Motor neuron (in vitro differentiated cells): ENCODE measurements around the gene IFNA17. TPM values are rescaled to one million over a fixed set of nuclear protein-coding genes. Genes with fewer than 3 reads are reported as not detected.
"Not testable (repeated sequence)": the region's sequence is repeated elsewhere in the genome, so short reads cannot be mapped to it uniquely, and the experiment has no call there.

ENCODE experiments used
- ATAC-seq, 8 experiments: fragments of 200-7000 bp; cut with Tn5 transposase; replicated peaks in 6 of 8; 2 replicates each; pipeline ENCODE4 v1.8.0; 2021; ENCODE audit warnings: mild to moderate bottlenecking in 8 of 8, moderate library complexity in 8 of 8
- H3K27ac ChIP-seq, 2 donors: fragments of 250-450 bp; sonication (Bioruptor Pico); 2 replicates each; pipeline ENCODE4 v1.9.0; 2021; ENCODE audit warnings: antibody characterized with exemption in 2 of 2, mild to moderate bottlenecking in 2 of 2, moderate library complexity in 1 of 2
- H3K4me1 ChIP-seq, 2 donors: fragments of 250-450 bp; sonication (Bioruptor Pico); replicated peaks in 1 of 2; 2 replicates each; pipeline ENCODE4 v1.6.1; 2021; ENCODE audit warnings: antibody characterized with exemption in 2 of 2, mild to moderate bottlenecking in 2 of 2, moderate library complexity in 1 of 2
- H3K4me3 ChIP-seq, 5 donors: fragments of 250-450 bp; sonication (Bioruptor Pico); 2 replicates each; pipeline ENCODE4 v1.9.0; 2021; ENCODE audit warnings: antibody characterized with exemption in 5 of 5, mild to moderate bottlenecking in 5 of 5, moderate library complexity in 4 of 5
- WGBS, 10 experiments: fragments of 450-650 bp; shearing (Covaris generic); methylation state at CpG; one replicate each; pipeline ENCODE4 v1.0.0; 2022; 5-methylcytosine and 5-hydroxymethylcytosine counted together
- in situ Hi-C, 9 experiments: fragments of 400-800 bp; cut with MboI; loops; one replicate each; pipeline ENCODE4 v1.15.0; 2021; ENCODE audit warnings: low sequenced_read_pairs in 9 of 9, low pct_unique_long_range_greater_than_20kb in 2 of 9; ENCODE audit not compliant: unreplicated experiment in 9 of 9
- total RNA-seq, 8 experiments: library from RNA; unstranded; fragments of 300-600 nt; gene quantifications; 2 replicates each; pipeline versions ENCODE4 v1.2.3 to v1.2.4, GENCODE V29; 2022

IFNA17 gene
- total RNA-seq, 8 experiments from 2014 or later = 0.23 to 0.38 TPM; not detected in 6

GRCh38 chr9:21194867-21195776 is 32.9 kb downstream of the IFNA17 start:
- ATAC-seq = peak in 5 of 8 experiments; percentile 36 to 99 (median 93)
- H3K4me1 ChIP-seq, H3K4me3 ChIP-seq, in situ Hi-C loops, H3K27ac ChIP-seq: not testable (repeated sequence)
- 0 to 64% (median 30%) methylated on average over 1 to 3 of the region's 6 CpGs; no CpG with 5 or more reads in 3 of the 10 experiments for WGBS, 10 experiments

GRCh38 chr9:21187487-21187886 is 40.5 kb downstream of the IFNA17 start, which contains the start of gene IFNA4:
Gene IFNA4 (minus strand): TSS chr9:21187587. CDS start chr9:21187531, 56 bp downstream.
- H3K27ac ChIP-seq, ATAC-seq, in situ Hi-C loops, H3K4me1 ChIP-seq, H3K4me3 ChIP-seq: not testable (repeated sequence)
- WGBS, 10 experiments = 17 to 100% (median 77%) methylated on average over 1 to 2 of the region's 3 CpGs; no CpG with 5 or more reads in 2 of the 10 experiments

GRCh38 chr9:21182810-21183736 is 44.9 kb downstream of the IFNA17 start:
- peak in 3 of 8 experiments; percentile 83 to 89 (median 88) for ATAC-seq
- H3K4me1 ChIP-seq, H3K27ac ChIP-seq, H3K4me3 ChIP-seq, in situ Hi-C loops: not testable (repeated sequence)
- 0 to 46% (median 12%) methylated on average over 1 to 3 of the region's 4 CpGs; no CpG with 5 or more reads in 2 of the 10 experiments for WGBS, 10 experiments

Other genes with a start within 250 kb of the IFNA17 start
- 1 to 10 TPM; 1.4 to 4.5 (median 2.5) TPM for gene HACD4, start 196.6 kb downstream of the IFNA17 start, total RNA-seq
- under 1 TPM in 5 of 8 experiments, not detected in 3; 0.16 to 0.71 (median 0.41) TPM for gene IFNB1, start 150.3 kb downstream of the IFNA17 start, total RNA-seq
- gene IFNW1, start 86.4 kb downstream of the IFNA17 start, total RNA-seq = under 1 TPM in 3 of 8 experiments, not detected in 5; 0.05 to 0.29 (median 0.13) TPM
- under 1 TPM in 2 of 8 experiments, not detected in 6; 0.25 to 0.45 TPM for gene IFNA21, start 61.6 kb downstream of the IFNA17 start, total RNA-seq
- gene IFNA4, start 40.6 kb downstream of the IFNA17 start, total RNA-seq = under 1 TPM in 1 of 8 experiments, not detected in 7; 0.71 TPM
- under 1 TPM in 2 of 8 experiments, not detected in 6; 0.32 to 0.52 TPM for gene IFNA7, start 26.0 kb downstream of the IFNA17 start, total RNA-seq
- under 1 TPM in 2 of 8 experiments, not detected in 6; 0.23 to 0.57 TPM for gene IFNA10, start 21.1 kb downstream of the IFNA17 start, total RNA-seq
- gene IFNA16, start 10.9 kb downstream of the IFNA17 start, total RNA-seq = under 1 TPM in 2 of 8 experiments, not detected in 6; 0.21 to 0.36 TPM
- gene IFNA14, start 11.8 kb upstream of the IFNA17 start, total RNA-seq = under 1 TPM in 1 of 8 experiments, not detected in 7; 0.28 TPM
- gene IFNA5, start 77.1 kb upstream of the IFNA17 start, total RNA-seq = not detected
- 10 to 100 TPM; 25.6 to 44.6 (median 36.9) TPM for gene KLHL9, start 107.2 kb upstream of the IFNA17 start, total RNA-seq
- gene IFNA6, start 122.7 kb upstream of the IFNA17 start, total RNA-seq = under 1 TPM in 1 of 8 experiments, not detected in 7; 0.43 TPM
- gene IFNA13, start 139.8 kb upstream of the IFNA17 start, total RNA-seq = under 1 TPM in 2 of 8 experiments, not detected in 6; 0.23 to 0.24 TPM
- under 1 TPM in 1 of 8 experiments, not detected in 7; 0.33 TPM for gene IFNA2, start 157.2 kb upstream of the IFNA17 start, total RNA-seq
- not detected for gene IFNA8, start 180.9 kb upstream of the IFNA17 start, total RNA-seq
- gene IFNA1, start 212.2 kb upstream of the IFNA17 start, total RNA-seq = under 1 TPM in 1 of 8 experiments, not detected in 7; 0.67 TPM